ENCODE data around the gene CSMD2.

CSMD2 gene

GRCh38 chr1:34127006-34128000 lies 37.7 kb downstream of the CSMD2 start:
- POLR2A ChIA-PET, result no interaction called here
- CTCF ChIA-PET, result interaction anchor here (0.7 kb wide), 1 partner anchor 12 kb away, joined by 4 read pairs; no protein-coding TSS in a partner anchor
- no peak for TF ChIP-seq ZNF384 (IDR thresholded peaks at IDR 0.05)
- TF ChIP-seq SP1 (IDR thresholded peaks at IDR 0.05), result no peak
- TF ChIP-seq FOXK2 (IDR thresholded peaks at IDR 0.05), result no peak
- no peak for TF ChIP-seq FOXM1 (IDR thresholded peaks at IDR 0.05; ENCODE audit: borderline replicate concordance)
- TF ChIP-seq SUZ12 (IDR thresholded peaks at IDR 0.05), result no peak
- TF ChIP-seq NFRKB (IDR thresholded peaks at IDR 0.05), result no peak
- no peak for TF ChIP-seq CTBP1 (IDR thresholded peaks at IDR 0.05; ENCODE audit: borderline replicate concordance)
- no peak for TF ChIP-seq BHLHE40 (IDR thresholded peaks at IDR 0.05; ENCODE audit: borderline replicate concordance)
- TF ChIP-seq, protein P1, sequence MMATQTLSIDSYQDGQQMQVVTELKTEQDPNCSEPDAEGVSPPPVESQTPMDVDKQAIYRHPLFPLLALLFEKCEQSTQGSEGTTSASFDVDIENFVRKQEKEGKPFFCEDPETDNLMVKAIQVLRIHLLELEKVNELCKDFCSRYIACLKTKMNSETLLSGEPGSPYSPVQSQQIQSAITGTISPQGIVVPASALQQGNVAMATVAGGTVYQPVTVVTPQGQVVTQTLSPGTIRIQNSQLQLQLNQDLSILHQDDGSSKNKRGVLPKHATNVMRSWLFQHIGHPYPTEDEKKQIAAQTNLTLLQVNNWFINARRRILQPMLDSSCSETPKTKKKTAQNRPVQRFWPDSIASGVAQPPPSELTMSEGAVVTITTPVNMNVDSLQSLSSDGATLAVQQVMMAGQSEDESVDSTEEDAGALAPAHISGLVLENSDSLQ (IDR thresholded peaks at IDR 0.05), result no peak
- no peak for TF ChIP-seq TARDBP (IDR thresholded peaks at IDR 0.05)
- DNase-seq (ENCODE audit: extremely low spot score), result no peak

- CTCF ChIA-PET, result no interaction called here
- TF ChIP-seq FOXA1 (IDR thresholded peaks at IDR 0.05) (no peak), HDGF (IDR thresholded peaks at IDR 0.05; ENCODE audit: borderline replicate concordance) (no peak), LEF1 (IDR thresholded peaks at IDR 0.05; ENCODE audit: borderline replicate concordance) (no peak), ARNT (IDR thresholded peaks at IDR 0.05) (no peak)
- DNase-seq (ENCODE audit: extremely low spot score), result no peak
- POLR2A ChIA-PET, result no interaction called here
Measured at GRCh38 chr1:34126486-34126885, 38.5 kb downstream of the CSMD2 start.

DNA sequence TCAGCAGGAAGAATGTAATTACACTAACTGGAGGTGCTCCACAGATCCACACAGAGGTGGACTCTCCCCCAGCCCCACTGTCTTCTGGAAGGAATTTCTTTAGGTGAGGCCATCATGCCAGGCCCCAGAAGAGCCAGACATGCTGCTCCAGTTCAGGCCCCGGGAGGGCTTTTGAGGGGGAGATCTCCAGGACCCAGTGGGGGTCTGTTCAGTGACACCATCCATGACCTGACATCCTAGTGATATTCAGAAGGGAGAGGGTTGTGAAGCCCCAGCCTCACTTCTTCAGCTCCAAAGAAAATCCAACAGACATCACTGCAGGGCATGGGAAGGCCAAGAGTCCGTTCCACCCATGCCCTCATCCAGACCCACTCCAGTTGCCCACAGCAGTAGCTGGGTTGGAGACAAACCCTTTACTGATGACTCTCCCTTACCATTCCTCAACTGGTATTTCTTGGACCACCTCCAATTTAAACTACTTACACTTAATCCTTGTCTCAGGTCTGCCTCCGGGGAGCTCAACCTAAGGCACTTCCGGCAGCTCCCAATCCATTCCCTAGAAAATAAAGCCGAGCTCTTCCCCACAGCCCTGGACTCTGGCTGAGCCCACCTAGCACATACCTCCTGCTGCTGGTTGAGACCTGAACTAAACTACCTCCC lies 39.2 kb downstream of the CSMD2 start:
- TF ChIP-seq ARNT (IDR thresholded peaks at IDR 0.05) (no peak), SP1 (IDR thresholded peaks at IDR 0.05) (no peak), FOXA1 (IDR thresholded peaks at IDR 0.05) (no peak), CTBP1 (IDR thresholded peaks at IDR 0.05; ENCODE audit: borderline replicate concordance) (no peak), FOXK2 (IDR thresholded peaks at IDR 0.05) (no peak), TARDBP (IDR thresholded peaks at IDR 0.05) (no peak), LEF1 (IDR thresholded peaks at IDR 0.05; ENCODE audit: borderline replicate concordance) (no peak), BHLHE40 (IDR thresholded peaks at IDR 0.05; ENCODE audit: borderline replicate concordance) (no peak), SUZ12 (IDR thresholded peaks at IDR 0.05) (no peak), FOXM1 (IDR thresholded peaks at IDR 0.05; ENCODE audit: borderline replicate concordance) (no peak), NFRKB (IDR thresholded peaks at IDR 0.05) (no peak), HDGF (IDR thresholded peaks at IDR 0.05; ENCODE audit: borderline replicate concordance) (no peak), ZNF384 (IDR thresholded peaks at IDR 0.05) (no peak), ELF4 (IDR thresholded peaks at IDR 0.05) (no peak), L3MBTL2 (conservative IDR thresholded peaks at IDR 0.05) (no peak)
- TF ChIP-seq, protein P1 (IDR thresholded peaks at IDR 0.05), result no peak
- ChIA-PET POLR2A (no interaction called here), CTCF (no interaction called here)
- no peak for DNase-seq (ENCODE audit: extremely low spot score)

DNA sequence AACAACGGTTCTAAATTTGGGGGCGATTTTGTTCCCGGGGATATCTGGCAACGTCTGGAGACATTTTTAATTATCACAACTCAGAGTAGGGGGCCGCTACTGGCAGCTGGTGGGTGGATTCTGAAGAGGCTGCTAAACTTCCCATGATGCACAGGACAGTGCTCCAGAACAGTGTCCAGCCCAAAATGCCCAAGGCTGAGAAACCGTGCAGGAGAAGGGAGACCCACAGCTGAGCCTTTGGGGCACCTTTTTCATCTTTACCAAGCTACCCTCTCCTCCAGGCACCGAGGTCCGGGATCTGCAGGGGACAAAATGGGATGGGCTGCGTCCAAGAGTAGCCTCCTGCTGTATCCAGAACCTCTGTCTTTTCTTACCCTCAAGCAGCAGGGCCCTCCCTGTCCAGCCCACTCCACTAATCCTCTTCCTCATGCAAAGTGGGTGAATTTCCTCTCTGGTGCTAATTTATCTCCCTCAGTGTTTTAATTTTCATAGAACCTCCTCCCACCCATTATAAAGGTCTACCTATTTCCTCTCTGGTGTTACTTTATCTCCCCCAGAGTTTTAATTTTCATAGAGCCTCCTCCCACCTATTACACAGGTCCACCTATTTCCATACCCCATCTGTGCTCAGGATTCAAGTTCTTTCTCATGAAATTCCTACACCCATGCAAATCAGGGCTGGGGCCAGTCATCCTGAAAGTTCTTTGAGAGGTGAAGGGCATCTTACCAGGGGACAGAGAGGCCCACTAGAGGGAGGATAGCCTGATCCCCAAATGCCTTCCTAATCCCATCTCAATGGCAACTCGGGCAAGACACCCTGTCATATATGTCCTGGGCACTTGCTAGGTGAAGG lies 42.7 kb downstream of the CSMD2 start:
- DNase-seq (ENCODE audit: extremely low spot score), result no peak
- CTCF ChIA-PET, result interaction anchor here (0.6 kb wide), 1 partner anchor 510 kb away, joined by 3 read pairs; no protein-coding TSS in a partner anchor
- TF ChIP-seq CTBP1 (IDR thresholded peaks at IDR 0.05; ENCODE audit: borderline replicate concordance) (no peak), ARNT (IDR thresholded peaks at IDR 0.05) (no peak), TARDBP (IDR thresholded peaks at IDR 0.05) (no peak), ZNF384 (IDR thresholded peaks at IDR 0.05) (no peak)
- POLR2A ChIA-PET, result no interaction called here

- ChIA-PET CTCF (no interaction called here), POLR2A (no interaction called here)
- TF ChIP-seq ARNT (IDR thresholded peaks at IDR 0.05) (no peak), TARDBP (IDR thresholded peaks at IDR 0.05) (no peak), FOXA1 (IDR thresholded peaks at IDR 0.05) (no peak), NFRKB (IDR thresholded peaks at IDR 0.05) (no peak), FOXK2 (IDR thresholded peaks at IDR 0.05) (no peak), BHLHE40 (IDR thresholded peaks at IDR 0.05; ENCODE audit: borderline replicate concordance) (no peak), HDGF (IDR thresholded peaks at IDR 0.05; ENCODE audit: borderline replicate concordance) (no peak), LEF1 (IDR thresholded peaks at IDR 0.05; ENCODE audit: borderline replicate concordance) (no peak), SUZ12 (IDR thresholded peaks at IDR 0.05) (no peak), ZNF384 (IDR thresholded peaks at IDR 0.05) (no peak), L3MBTL2 (conservative IDR thresholded peaks at IDR 0.05) (no peak), CTBP1 (IDR thresholded peaks at IDR 0.05; ENCODE audit: borderline replicate concordance) (no peak), FOXM1 (IDR thresholded peaks at IDR 0.05; ENCODE audit: borderline replicate concordance) (no peak), SP1 (IDR thresholded peaks at IDR 0.05) (no peak), ELF4 (IDR thresholded peaks at IDR 0.05) (no peak)
- TF ChIP-seq, protein P1 (IDR thresholded peaks at IDR 0.05), result no peak
- no peak for DNase-seq (ENCODE audit: extremely low spot score)
Measured at GRCh38 chr1:34115233-34115632, 49.8 kb downstream of the CSMD2 start.

Measured in HEK293T (cell line).